BE2C (cell line): Measurements from ENCODE around the gene FAM83E.

ENCODE experiments used
- DNase-seq: peaks from one replicate; pipeline ENCODE4 v3.0.0-alpha.2; 2020
- H3K27me3 ChIP-seq: fragments of 250-450 bp; sonication (Bioruptor Pico); 2 replicates; pipeline ENCODE4 v1.5.1; 2020; ENCODE audit warnings: mild to moderate bottlenecking
- H3K36me3 ChIP-seq: fragments of 250-450 bp; sonication (Bioruptor Pico); 2 replicates; pipeline ENCODE4 v1.5.1; 2020; ENCODE audit warnings: mild to moderate bottlenecking
- H3K4me1 ChIP-seq: fragments of 250-450 bp; sonication (Bioruptor Pico); 2 replicates; pipeline ENCODE4 v1.5.1; 2020
- H3K4me3 ChIP-seq: 2 replicates; pipeline ENCODE4 v1.5.1; 2011; ENCODE audit warnings: low read depth, low read length
- H3K9me3 ChIP-seq: fragments of 250-450 bp; sonication (Bioruptor Pico); 2 replicates; pipeline ENCODE4 v1.5.1; 2020
- TF ChIP-seq, protein P1 (sequence below): IDR thresholded peaks from 2 replicates; pipeline ENCODE4 v1.5.1; 2012; ENCODE audit warnings: mild to moderate bottlenecking, low read depth, low read length

FAM83E gene

DNA sequence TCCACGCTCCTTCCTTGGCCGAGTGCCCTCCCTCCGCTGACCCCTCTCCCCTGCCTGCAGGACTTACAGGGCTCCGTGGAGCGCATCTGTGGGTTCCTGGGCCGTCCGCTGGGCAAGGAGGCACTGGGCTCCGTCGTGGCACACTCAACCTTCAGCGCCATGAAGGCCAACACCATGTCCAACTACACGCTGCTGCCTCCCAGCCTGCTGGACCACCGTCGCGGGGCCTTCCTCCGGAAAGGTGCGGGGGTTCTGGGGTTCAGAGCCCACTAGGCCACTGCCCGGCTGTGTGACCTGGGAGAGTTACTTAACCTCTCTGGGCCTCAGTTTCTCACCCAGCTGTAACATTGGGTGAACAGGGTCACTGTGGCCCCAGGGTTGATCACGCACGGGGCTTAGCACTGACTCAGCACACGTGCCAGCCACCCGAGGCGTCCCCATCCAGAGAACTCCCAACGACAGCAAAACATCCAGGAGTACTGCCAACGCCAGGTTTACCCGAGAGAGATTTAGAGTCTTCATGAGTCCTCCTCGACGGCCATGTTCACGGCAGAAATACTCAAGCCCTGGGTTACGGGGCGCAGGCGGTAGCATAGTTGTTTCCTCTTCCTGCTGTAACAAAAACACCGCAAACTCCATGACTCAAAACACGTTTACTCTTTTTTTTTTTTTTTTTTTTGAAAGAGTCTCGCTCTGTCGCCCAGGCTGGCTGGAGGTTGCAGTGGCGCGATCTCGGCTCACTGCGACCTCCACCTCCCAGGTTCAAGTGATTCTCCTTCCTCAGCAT, 18.0 kb downstream of the FAM83E start:
- Histone ChIP-seq H3K4me1 (no peaks in the 10 kb centered on the region), H3K36me3 (no peaks in the 10 kb centered on the region), H3K9me3 (no peaks in the 10 kb centered on the region), H3K4me3 (no peak overlapping the region), H3K27me3 (peaks cover 12% of the 10 kb centered on the region)
- TF ChIP-seq, protein P1, sequence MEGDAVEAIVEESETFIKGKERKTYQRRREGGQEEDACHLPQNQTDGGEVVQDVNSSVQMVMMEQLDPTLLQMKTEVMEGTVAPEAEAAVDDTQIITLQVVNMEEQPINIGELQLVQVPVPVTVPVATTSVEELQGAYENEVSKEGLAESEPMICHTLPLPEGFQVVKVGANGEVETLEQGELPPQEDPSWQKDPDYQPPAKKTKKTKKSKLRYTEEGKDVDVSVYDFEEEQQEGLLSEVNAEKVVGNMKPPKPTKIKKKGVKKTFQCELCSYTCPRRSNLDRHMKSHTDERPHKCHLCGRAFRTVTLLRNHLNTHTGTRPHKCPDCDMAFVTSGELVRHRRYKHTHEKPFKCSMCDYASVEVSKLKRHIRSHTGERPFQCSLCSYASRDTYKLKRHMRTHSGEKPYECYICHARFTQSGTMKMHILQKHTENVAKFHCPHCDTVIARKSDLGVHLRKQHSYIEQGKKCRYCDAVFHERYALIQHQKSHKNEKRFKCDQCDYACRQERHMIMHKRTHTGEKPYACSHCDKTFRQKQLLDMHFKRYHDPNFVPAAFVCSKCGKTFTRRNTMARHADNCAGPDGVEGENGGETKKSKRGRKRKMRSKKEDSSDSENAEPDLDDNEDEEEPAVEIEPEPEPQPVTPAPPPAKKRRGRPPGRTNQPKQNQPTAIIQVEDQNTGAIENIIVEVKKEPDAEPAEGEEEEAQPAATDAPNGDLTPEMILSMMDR: no peak
- DNase-seq: no peak

DNA sequence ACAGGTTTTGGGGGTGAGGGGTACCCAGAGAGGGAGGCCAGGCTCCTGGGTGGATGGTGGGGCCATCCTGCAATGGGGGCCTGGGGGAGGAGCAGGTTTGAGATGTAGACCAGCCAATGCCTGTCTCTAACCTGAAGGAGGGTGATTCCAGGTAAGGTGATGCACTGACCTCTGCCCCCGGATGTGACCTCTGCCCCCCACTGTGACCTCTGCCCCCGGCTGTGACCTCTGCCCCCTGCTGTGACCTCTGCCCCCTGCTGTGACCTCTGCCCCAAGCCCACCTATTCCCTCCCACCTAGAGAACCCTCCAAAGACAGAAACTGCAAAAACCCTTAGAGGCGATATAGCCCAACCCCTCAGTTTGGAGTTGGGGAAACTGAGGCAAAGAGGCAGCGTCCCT, 18.6 kb downstream of the FAM83E start:
- peaks cover 12% of the 10 kb centered on the region for H3K27me3 ChIP-seq
- TF ChIP-seq, protein P1: no peak
- H3K4me3 ChIP-seq: no peak overlapping the region
- no peak for DNase-seq
- H3K9me3 ChIP-seq: no peaks in the 10 kb centered on the region
- no peaks in the 10 kb centered on the region for H3K4me1 ChIP-seq
- no peaks in the 10 kb centered on the region for H3K36me3 ChIP-seq

DNA sequence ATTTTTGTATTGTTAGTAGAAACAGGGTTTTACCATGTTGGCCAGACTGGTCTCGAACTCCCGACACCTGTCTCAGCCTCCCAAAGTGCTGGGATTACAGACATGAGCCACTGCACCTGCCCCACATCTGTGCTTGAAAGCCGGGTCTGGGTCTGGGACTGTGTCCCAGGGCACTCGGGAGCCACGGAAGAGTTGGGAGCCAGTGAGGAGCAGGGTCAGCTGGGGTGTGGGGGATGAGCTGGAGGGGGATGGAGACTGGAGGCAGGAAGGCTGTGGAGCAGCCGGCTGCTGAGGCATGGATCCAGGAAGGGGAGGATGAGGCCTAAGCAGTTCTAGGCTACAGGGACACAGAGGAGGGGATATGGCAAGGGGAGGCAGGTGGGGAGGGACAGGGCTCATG, 19.0 kb downstream of the FAM83E start:
- no peaks in the 10 kb centered on the region for H3K9me3 ChIP-seq
- H3K4me3 ChIP-seq: no peak overlapping the region
- peaks cover 12% of the 10 kb centered on the region for H3K27me3 ChIP-seq
- H3K36me3 ChIP-seq: no peaks in the 10 kb centered on the region
- no peak for DNase-seq
- TF ChIP-seq, protein P1: no peak
- H3K4me1 ChIP-seq: no peaks in the 10 kb centered on the region

DNA sequence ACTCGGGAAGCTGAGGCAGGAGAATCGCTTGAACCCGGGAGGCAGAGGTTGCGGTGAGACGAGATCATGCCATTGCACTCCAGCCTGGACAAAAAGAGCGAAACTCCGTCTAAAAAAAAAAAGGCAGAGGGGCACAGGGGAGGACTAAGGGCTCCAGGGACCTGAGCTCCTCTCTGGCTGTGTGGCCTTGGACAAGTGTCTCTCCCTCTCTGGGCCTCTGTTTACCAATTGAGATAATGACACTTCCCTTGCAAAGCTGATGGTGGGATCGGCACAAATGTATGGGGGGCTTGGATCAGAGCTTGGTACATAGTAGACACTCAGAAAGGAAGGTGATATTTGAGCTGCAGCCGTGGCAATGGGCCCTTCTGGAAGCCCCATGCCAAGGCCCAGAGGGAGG, 19.7 kb downstream of the FAM83E start:
- TF ChIP-seq, protein P1: no peak
- no peaks in the 10 kb centered on the region for H3K4me1 ChIP-seq
- peaks cover 12% of the 10 kb centered on the region for H3K27me3 ChIP-seq

DNA sequence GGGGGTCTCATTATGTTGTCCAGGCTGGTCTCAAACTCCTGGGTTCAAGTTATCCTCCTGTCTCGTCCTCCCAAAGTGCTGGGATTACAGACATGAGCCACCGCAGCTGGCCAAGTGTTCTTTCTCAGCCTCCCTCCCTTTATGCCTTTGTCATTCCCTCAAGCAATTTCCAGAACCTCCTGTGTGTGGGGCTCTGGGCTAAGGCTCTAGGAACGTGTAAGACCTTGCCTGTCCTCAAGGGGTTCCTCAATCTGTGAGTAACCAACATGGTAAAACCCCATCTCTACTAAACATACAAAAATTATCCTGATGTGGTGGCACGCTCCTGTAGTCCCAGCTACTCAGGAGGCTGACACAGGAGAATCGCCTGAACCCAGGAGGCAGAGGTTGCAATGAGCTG, 23.9 kb downstream of the FAM83E start:
- no peaks in the 10 kb centered on the region for H3K9me3 ChIP-seq
- DNase-seq: no peak
- no peaks in the 10 kb centered on the region for H3K36me3 ChIP-seq
- TF ChIP-seq, protein P1: 0 out of 2 replicates have a peak, but pooled peaks have one; percentile 5
- H3K4me3 ChIP-seq: no peak overlapping the region
- H3K4me1 ChIP-seq: no peaks in the 10 kb centered on the region
- no peaks in the 10 kb centered on the region for H3K27me3 ChIP-seq

More for the DNA sequence above, 19.7 kb downstream of the FAM83E start:
- Histone ChIP-seq H3K9me3 (no peaks in the 10 kb centered on the region), H3K36me3 (no peaks in the 10 kb centered on the region), H3K4me3 (no peak overlapping the region)
- no peak for DNase-seq

DNA sequence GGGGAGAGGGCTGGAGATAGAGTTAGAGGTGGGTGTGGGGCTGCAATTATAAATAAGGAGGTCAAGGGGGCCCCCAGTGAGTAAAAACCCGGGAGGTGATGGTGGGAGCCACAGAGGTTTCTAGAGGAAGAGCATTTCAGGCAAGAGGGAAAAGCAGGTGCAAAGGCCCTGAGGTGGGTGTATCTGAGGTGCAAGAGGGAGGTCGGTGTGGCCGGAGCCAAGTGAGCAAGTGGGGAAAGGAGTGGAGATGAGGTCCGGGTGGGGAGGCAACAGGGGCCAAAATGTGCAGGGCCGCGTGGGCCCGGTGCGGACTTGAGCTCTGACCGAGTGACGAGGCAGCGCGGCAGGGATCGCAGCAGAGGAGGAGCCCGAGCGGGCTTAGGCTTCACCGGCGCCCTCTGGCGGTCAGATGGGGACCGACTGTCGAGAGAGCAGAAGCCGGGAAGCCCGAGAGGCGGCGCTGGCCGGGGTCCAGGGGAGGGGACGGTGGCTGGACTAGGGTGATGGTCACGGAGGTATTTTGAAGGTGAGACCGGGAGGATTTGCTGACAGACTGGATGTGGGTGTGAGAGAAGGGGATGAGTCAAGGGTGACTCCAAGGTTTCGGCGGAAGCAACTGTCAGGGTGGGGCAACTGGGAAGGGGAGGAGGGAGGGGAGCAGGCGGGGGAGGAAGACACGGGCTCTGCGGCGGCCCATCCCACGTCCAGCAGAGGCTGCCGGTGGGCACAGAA, 26.0 kb downstream of the FAM83E start:
- no peaks in the 10 kb centered on the region for H3K27me3 ChIP-seq
- TF ChIP-seq, protein P1: peak; percentile 90
- H3K36me3 ChIP-seq: no peaks in the 10 kb centered on the region
- no peaks in the 10 kb centered on the region for H3K4me1 ChIP-seq
- DNase-seq: peak; percentile 94
- peak overlapping the region; percentile 47 for H3K4me3 ChIP-seq
- H3K9me3 ChIP-seq: no peaks in the 10 kb centered on the region
